ENCODE data around the gene RBM6.
"Not testable (repeated sequence)": the region's sequence is repeated elsewhere in the genome, so short reads cannot be mapped to it uniquely, and the experiment has no call there.

Gene RBM6

GRCh38 chr3:49930168-49930690 lies 9.7 kb upstream of the RBM6 start:
- Histone ChIP-seq H3K27ac (ENCODE audit: low read depth, low read length, poor library complexity, severe bottlenecking) (peak overlapping the region; percentile 59), H3K9me3 (ENCODE audit: low read length) (no peaks in the 10 kb centered on the region), H3K79me2 (ENCODE audit: insufficient read depth, low read length) (no peaks in the 10 kb centered on the region), H3K27me3 (ENCODE audit: insufficient read depth, low read length) (no peaks in the 10 kb centered on the region), H3K36me3 (ENCODE audit: insufficient read depth, low read length) (no peaks in the 10 kb centered on the region), H3K9ac (ENCODE audit: low read length) (peak overlapping the region; percentile 78), H3F3A (ENCODE audit: insufficient read depth, low read length) (no peaks in the 10 kb centered on the region), H4K20me1 (ENCODE audit: insufficient read depth, low read length) (no peaks in the 10 kb centered on the region), H2AFZ (ENCODE audit: low read length) (peak overlapping the region; percentile 88), H3K4me3 (ENCODE audit: low read depth, low read length, poor library complexity, severe bottlenecking) (peak overlapping the region; percentile 83), H3K9me2 (ENCODE audit: low read depth, low read length) (no peaks in the 10 kb centered on the region), H3K4me1 (ENCODE audit: insufficient read depth, low read length, severe bottlenecking) (peaks cover 30% of the 10 kb centered on the region), H3K4me2 (ENCODE audit: low read length) (peak overlapping the region; percentile 95)
- TF ChIP-seq CTCF (IDR thresholded peaks at IDR 0.05; ENCODE audit: low read length) (no peak), EZH2 (IDR thresholded peaks at IDR 0.05; ENCODE audit: borderline replicate concordance, low read length) (no peak)

- peak overlapping the region; percentile 78; the same call in 1 of the 2 replicates for H3K9ac ChIP-seq (ENCODE audit: low read length)
- H3F3A ChIP-seq (ENCODE audit: insufficient read depth, low read length): no peaks in the 10 kb centered on the region
- no peaks in the 10 kb centered on the region for H3K79me2 ChIP-seq (ENCODE audit: insufficient read depth, low read length)
- 0 out of 2 replicates have a peak overlapping the region, but pooled peaks have one; percentile 88 for H2AFZ ChIP-seq (ENCODE audit: low read length)
- H3K36me3 ChIP-seq (ENCODE audit: insufficient read depth, low read length): no peaks in the 10 kb centered on the region
- no peaks in the 10 kb centered on the region for H3K9me2 ChIP-seq (ENCODE audit: low read depth, low read length)
- peak; percentile 27; the same call in 1 of the 2 replicates for TF ChIP-seq CTCF (IDR thresholded peaks at IDR 0.05; ENCODE audit: low read length)
- TF ChIP-seq EZH2 (IDR thresholded peaks at IDR 0.05; ENCODE audit: borderline replicate concordance, low read length): no peak
- H3K27ac ChIP-seq (ENCODE audit: low read depth, low read length, poor library complexity, severe bottlenecking): peak overlapping the region; percentile 59
- no peak overlapping the region for H3K4me3 ChIP-seq (ENCODE audit: low read depth, low read length, poor library complexity, severe bottlenecking)
- peaks cover 30% of the 10 kb centered on the region for H3K4me1 ChIP-seq (ENCODE audit: insufficient read depth, low read length, severe bottlenecking)
- peak overlapping the region; percentile 95; the same call in 1 of the 2 replicates for H3K4me2 ChIP-seq (ENCODE audit: low read length)
- no peaks in the 10 kb centered on the region for H4K20me1 ChIP-seq (ENCODE audit: insufficient read depth, low read length)
- no peaks in the 10 kb centered on the region for H3K9me3 ChIP-seq (ENCODE audit: low read length)
- H3K27me3 ChIP-seq (ENCODE audit: insufficient read depth, low read length): no peaks in the 10 kb centered on the region
These were observed 9.0 kb upstream of the RBM6 start for GRCh38 chr3:49930922-49931321.

GRCh38 chr3:49932281-49932680 lies 7.7 kb upstream of the RBM6 start:
- H3K4me2 ChIP-seq (ENCODE audit: low read length); H4K20me1 ChIP-seq (ENCODE audit: insufficient read depth, low read length); H3K27me3 ChIP-seq (ENCODE audit: insufficient read depth, low read length); H3K27ac ChIP-seq (ENCODE audit: low read depth, low read length, poor library complexity, severe bottlenecking); H3K4me3 ChIP-seq (ENCODE audit: low read depth, low read length, poor library complexity, severe bottlenecking); H3K9me2 ChIP-seq (ENCODE audit: low read depth, low read length); H3K36me3 ChIP-seq (ENCODE audit: insufficient read depth, low read length); H3K9ac ChIP-seq (ENCODE audit: low read length); H3F3A ChIP-seq (ENCODE audit: insufficient read depth, low read length); H3K9me3 ChIP-seq (ENCODE audit: low read length); H2AFZ ChIP-seq (ENCODE audit: low read length); H3K79me2 ChIP-seq (ENCODE audit: insufficient read depth, low read length): not testable (repeated sequence)
- peaks cover 30% of the 10 kb centered on the region for H3K4me1 ChIP-seq (ENCODE audit: insufficient read depth, low read length, severe bottlenecking)

- Histone ChIP-seq H3K9me2 (ENCODE audit: low read depth, low read length) (no peaks in the 10 kb centered on the region), H3K4me2 (ENCODE audit: low read length) (no peak overlapping the region), H3K27me3 (ENCODE audit: insufficient read depth, low read length) (no peaks in the 10 kb centered on the region), H3K9ac (ENCODE audit: low read length) (no peak overlapping the region), H3K4me3 (ENCODE audit: low read depth, low read length, poor library complexity, severe bottlenecking) (no peak overlapping the region), H3K79me2 (ENCODE audit: insufficient read depth, low read length) (peaks cover 17% of the 10 kb centered on the region), H3F3A (ENCODE audit: insufficient read depth, low read length) (no peaks in the 10 kb centered on the region), H2AFZ (ENCODE audit: low read length) (no peak overlapping the region), H3K4me1 (ENCODE audit: insufficient read depth, low read length, severe bottlenecking) (peaks cover 17% of the 10 kb centered on the region), H3K36me3 (ENCODE audit: insufficient read depth, low read length) (no peaks in the 10 kb centered on the region), H3K9me3 (ENCODE audit: low read length) (no peaks in the 10 kb centered on the region), H3K27ac (ENCODE audit: low read depth, low read length, poor library complexity, severe bottlenecking) (no peak overlapping the region), H4K20me1 (ENCODE audit: insufficient read depth, low read length) (no peaks in the 10 kb centered on the region)
- TF ChIP-seq EZH2 (IDR thresholded peaks at IDR 0.05; ENCODE audit: borderline replicate concordance, low read length) (no peak), CTCF (IDR thresholded peaks at IDR 0.05; ENCODE audit: low read length) (no peak)
These were observed 2.9 kb upstream of the RBM6 start for GRCh38 chr3:49937090-49937489.

Data from OCI-LY1 (cell line).